Measurements from ENCODE around the gene TRIM2.

The TRIM2 gene

DNA sequence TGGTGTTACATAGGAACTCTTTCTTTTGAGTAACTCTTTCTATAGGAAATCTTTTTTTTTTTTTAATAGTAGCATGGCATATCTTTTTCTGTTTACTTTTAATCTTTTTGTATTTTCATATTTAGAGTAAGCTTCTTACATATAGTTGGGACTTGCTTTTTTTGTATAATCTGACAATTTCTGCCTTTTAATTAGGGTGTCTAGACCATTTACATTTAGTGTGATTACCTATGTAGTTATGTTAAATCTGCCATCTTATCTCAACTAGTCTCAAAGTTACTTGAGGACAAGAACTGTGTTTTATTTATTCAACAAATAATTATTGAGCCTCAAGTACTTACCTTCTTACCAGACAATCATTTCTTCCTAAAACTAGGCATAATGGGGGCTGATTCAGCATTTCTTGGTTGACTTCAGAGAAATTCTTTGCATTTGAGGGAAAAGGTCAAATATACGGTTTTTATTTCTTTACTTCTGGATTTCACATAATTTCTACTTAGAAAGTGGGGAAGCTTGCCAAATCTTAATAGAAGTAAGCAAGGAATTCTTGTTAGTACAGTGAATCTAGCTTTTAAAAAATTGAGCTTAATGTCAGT lies 168.8 kb downstream of the TRIM2 start:
- no peak for DNase-seq (ENCODE audit: low spot score)

DNA sequence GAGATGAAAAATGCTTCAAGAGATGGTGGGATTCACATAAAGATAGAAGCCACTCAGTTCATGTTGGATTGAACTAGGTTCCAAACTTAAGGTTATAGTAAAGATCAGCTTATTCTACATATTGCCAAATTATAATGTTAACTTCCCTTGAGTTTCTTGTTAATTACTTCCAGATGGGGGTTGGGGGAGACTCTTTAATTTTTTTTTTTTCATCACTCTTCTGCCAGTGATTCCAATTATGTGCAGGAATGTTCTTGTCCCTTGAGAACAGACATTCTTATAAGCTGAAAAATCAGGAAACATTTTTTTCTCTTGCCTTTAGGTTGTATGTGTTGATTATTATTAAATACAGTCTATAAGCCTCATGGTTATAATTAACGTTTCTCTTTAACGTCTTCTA lies 170.2 kb downstream of the TRIM2 start:
- DNase-seq (ENCODE audit: low spot score) = peak; percentile 35

DNA sequence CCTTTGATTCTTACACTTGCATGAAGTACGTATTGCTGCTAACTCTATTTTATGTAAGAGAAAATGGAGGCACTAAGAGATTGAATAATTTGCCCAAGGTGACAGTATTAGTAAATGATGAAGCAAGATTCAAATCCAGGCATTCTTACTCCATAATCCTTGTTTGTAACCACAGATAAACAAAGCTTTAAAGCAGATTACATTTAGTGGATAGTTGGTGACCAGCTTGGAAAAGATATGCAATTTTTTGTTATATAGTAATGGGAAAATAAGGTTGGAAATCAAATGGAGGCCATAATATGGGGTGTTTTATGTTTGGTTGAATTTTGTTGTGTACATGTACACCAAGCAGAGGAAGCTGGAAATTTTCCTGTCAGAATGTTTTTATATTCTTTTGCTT lies 171.1 kb downstream of the TRIM2 start:
- no peak for DNase-seq (ENCODE audit: low spot score)

DNA sequence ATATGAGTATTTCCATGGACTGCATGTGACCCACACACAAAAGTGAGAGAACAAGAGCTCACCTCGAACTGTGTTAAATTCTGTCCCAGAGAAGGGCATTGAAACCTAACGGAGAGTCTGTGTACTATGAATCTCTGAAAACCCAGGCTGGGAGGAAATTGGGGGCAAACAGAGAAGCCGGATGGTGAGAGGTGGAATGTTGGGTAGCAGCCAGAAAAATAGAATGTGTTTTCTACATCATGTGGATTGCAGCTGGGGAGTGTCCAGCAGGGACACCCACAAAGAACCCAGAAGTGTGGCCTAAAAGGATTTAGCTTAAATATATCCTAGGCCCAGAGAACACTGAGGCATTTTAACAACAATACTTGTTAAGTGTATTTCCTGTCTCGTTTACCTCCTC lies 178.9 kb downstream of the TRIM2 start:
- peak; percentile 10 for DNase-seq (ENCODE audit: low spot score)

DNA sequence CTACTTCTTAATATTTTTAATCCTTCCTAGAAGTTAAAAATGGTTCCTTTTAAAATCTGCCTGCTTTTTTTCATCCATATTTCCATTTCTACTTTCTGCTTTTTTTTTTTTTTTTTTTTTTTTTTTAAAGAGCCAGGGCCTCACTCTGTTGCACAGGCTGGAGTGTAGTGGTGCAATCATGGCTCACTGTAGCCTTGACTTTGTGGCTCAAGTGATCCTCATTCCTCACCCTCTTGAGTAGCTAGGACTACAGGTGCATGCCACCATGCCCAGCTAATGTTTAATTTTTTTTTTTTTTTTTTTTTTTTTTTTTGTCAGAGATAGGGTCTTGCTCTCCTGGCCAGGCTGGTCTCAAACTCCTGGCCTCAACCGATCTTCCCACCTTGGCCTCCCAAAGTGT lies 179.9 kb downstream of the TRIM2 start:
- DNase-seq (ENCODE audit: low spot score) = no peak

DNA sequence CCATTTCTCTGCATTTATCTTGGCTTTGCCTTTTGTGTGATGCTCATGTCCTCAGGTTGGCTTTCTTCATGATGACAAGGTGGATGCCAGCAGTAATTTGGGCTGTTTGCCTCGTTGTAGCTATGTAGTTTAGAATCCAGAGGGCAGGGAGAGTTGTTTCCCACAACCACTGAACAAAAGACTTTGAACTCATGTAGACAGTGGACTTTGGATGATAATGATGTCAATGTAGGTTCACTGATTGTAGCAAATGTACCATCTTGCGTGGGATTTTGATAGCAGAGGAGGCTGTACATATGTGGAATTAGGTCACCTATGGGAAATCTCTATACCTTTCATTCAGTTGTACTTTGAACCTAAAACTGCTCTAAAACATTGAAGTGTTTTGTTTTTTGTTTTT lies 181.5 kb downstream of the TRIM2 start:
- DNase-seq (ENCODE audit: low spot score) = no peak

DNA sequence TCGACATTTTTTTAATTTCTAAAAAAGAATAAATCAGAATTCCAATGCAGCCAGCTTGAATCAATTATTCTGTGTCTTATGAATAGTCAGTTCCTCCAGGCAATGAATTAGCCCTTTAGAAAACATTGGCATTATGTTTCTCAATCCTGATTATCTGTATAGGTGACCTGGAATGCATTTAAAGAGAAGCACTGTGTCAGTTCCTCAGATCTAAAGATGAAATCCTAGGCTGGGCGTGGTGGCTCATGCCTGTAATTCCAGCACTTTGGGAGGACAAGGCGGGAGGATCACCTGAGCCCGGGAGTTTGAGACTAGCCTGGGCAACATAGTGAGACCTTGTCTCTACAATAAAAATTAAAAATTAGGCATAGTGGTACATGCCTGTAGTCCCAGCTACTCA lies 183.7 kb downstream of the TRIM2 start:
- DNase-seq (ENCODE audit: low spot score) = no peak

Data from AG20443 (cell line).